BLaER1 treated with 17β-estradiol and CSF1 and Interleukin-3, amounts not matched to agents 10 nM and 100 nM (cell line): ENCODE results near the gene CPSF4L.

Source experiments
- H3K27ac ChIP-seq, 11 experiments: shearing (Covaris generic); formaldehyde crosslinking; 2 replicates each; pipeline ENCODE4 v1.8.1; 2022
- H3K27me3 ChIP-seq, 11 experiments: shearing (Covaris generic); formaldehyde crosslinking; 2 replicates each; pipeline ENCODE4 v1.8.1; 2022
- H3K36me3 ChIP-seq, 11 experiments: shearing (Covaris generic); formaldehyde crosslinking; 2 replicates each; pipeline ENCODE4 v1.8.1; 2022
- H3K4me1 ChIP-seq, 10 experiments: shearing (Covaris generic); formaldehyde crosslinking; 2 replicates each; pipeline ENCODE4 v1.8.1; 2022
- H3K4me2 ChIP-seq, 11 experiments: shearing (Covaris generic); formaldehyde crosslinking; 2 replicates each; pipeline ENCODE4 v1.8.1; 2022
- H3K4me3 ChIP-seq, 10 experiments: shearing (Covaris generic); formaldehyde crosslinking; 2 replicates each; pipeline ENCODE4 v1.8.1; 2022
- H3K9ac ChIP-seq, 11 experiments: shearing (Covaris generic); formaldehyde crosslinking; 2 replicates each; pipeline ENCODE4 v1.8.1; 2022
- H3K9me3 ChIP-seq, 11 experiments: shearing (Covaris generic); formaldehyde crosslinking; replicated peaks in 1 of 11; 2 replicates each; pipeline ENCODE4 v1.8.1; 2022
- H4K20me1 ChIP-seq, 11 experiments: shearing (Covaris generic); formaldehyde crosslinking; 2 replicates each; pipeline ENCODE4 v1.8.1; 2022
- Cebpa-rat ChIP-seq, 11 experiments: shearing (Covaris generic); IDR thresholded peaks; 2 replicates each; pipeline ENCODE4 v1.8.1; 2022

Gene CPSF4L

GRCh38 chr17:73285916-73286862 lies 24.5 kb upstream of the CPSF4L start:
- Histone ChIP-seq H3K9me3 (no peaks in the 10 kb centered on the region), H3K9ac (no peak overlapping the region), H3K4me1 (peaks cover 64 to 99% (median 78%) of the 10 kb centered on the region in 10 experiments), H3K36me3 (peaks cover 0 to 17% (median 10%) of the 10 kb centered on the region in 11 experiments; a peak in 13 of 22 replicates), H4K20me1 (peaks cover 0 to 41% (median 12%) of the 10 kb centered on the region in 11 experiments; a peak in 12 of 22 replicates), H3K4me3 (no peak overlapping the region), H3K27me3 (no peaks in the 10 kb centered on the region), H3K27ac (no peak overlapping the region), H3K4me2 (peak overlapping the region in 3 of 11 experiments; percentile 69 to 76 (median 73); a peak in 5 of 22 replicates)
- no peak for TF ChIP-seq Cebpa-rat (IDR thresholded peaks at IDR 0.05)

- Histone ChIP-seq H3K9me3 (no peaks in the 10 kb centered on the region), H4K20me1 (peaks cover 0 to 38% (median 12%) of the 10 kb centered on the region in 11 experiments; a peak in 11 of 22 replicates)
Measured at GRCh38 chr17:73285603-73285908, 23.9 kb upstream of the CPSF4L start.

GRCh38 chr17:73284906-73285602 lies 23.4 kb upstream of the CPSF4L start:
- no peaks in the 10 kb centered on the region for H3K27me3 ChIP-seq
- TF ChIP-seq Cebpa-rat (IDR thresholded peaks at IDR 0.05), result no peak
- no peak overlapping the region for H3K4me3 ChIP-seq
- H3K4me2 ChIP-seq, result peak overlapping the region; percentile 72 to 92 (median 81)
- H4K20me1 ChIP-seq, result peaks cover 0 to 38% (median 12%) of the 10 kb centered on the region in 11 experiments; a peak in 11 of 22 replicates
- H3K9ac ChIP-seq, result peak overlapping the region in 3 of 11 experiments; percentile 4 to 27 (median 18); a peak in 3 of 22 replicates
- H3K36me3 ChIP-seq, result peaks cover 0 to 17% (median 10%) of the 10 kb centered on the region in 11 experiments; a peak in 13 of 22 replicates
- H3K4me1 ChIP-seq, result peaks cover 55 to 88% (median 68%) of the 10 kb centered on the region in 10 experiments
- peak overlapping the region in 4 of 11 experiments; percentile 11 to 50 (median 20); a peak in 6 of 22 replicates for H3K27ac ChIP-seq
- H3K9me3 ChIP-seq, result no peaks in the 10 kb centered on the region

More at GRCh38 chr17:73285603-73285908, 23.9 kb upstream of the CPSF4L start:
- Histone ChIP-seq H3K27me3 (no peaks in the 10 kb centered on the region), H3K4me2 (peak overlapping the region in 3 of 11 experiments; percentile 80 to 92 (median 83); a peak in 6 of 22 replicates), H3K4me1 (peaks cover 60 to 93% (median 73%) of the 10 kb centered on the region in 10 experiments), H3K4me3 (no peak overlapping the region), H3K9ac (no peak overlapping the region), H3K36me3 (peaks cover 0 to 17% (median 10%) of the 10 kb centered on the region in 11 experiments; a peak in 13 of 22 replicates), H3K27ac (no peak overlapping the region)
- TF ChIP-seq Cebpa-rat (IDR thresholded peaks at IDR 0.05), result no peak

GRCh38 chr17:73284354-73284753 lies 22.7 kb upstream of the CPSF4L start:
- no peak for TF ChIP-seq Cebpa-rat (IDR thresholded peaks at IDR 0.05)
- peaks cover 0 to 38% (median 12%) of the 10 kb centered on the region in 11 experiments; a peak in 11 of 22 replicates for H4K20me1 ChIP-seq
- peak overlapping the region in 8 of 11 experiments; percentile 24 to 69 (median 53); a peak in 10 of 22 replicates for H3K27ac ChIP-seq
- H3K9ac ChIP-seq, result peak overlapping the region in 8 of 11 experiments; percentile 1 to 64 (median 43); a peak in 7 of 22 replicates
- H3K4me2 ChIP-seq, result peak overlapping the region; percentile 72 to 92 (median 81)
- no peaks in the 10 kb centered on the region for H3K27me3 ChIP-seq
- H3K36me3 ChIP-seq, result peaks cover 0 to 17% (median 10%) of the 10 kb centered on the region in 11 experiments; a peak in 13 of 22 replicates
- H3K4me3 ChIP-seq, result no peak overlapping the region
- no peaks in the 10 kb centered on the region for H3K9me3 ChIP-seq
- peaks cover 50 to 82% (median 62%) of the 10 kb centered on the region in 10 experiments for H3K4me1 ChIP-seq

- Histone ChIP-seq H3K4me3 (peak overlapping the region in 4 of 10 experiments; percentile 12 to 39 (median 26); a peak in 5 of 20 replicates), H3K4me1 (peaks cover 46 to 78% (median 58%) of the 10 kb centered on the region in 10 experiments), H4K20me1 (peaks cover 0 to 38% (median 12%) of the 10 kb centered on the region in 11 experiments; a peak in 11 of 22 replicates), H3K9ac (peak overlapping the region; percentile 22 to 68 (median 51); a peak in 18 of 22 replicates), H3K4me2 (peak overlapping the region; percentile 72 to 92 (median 81)), H3K27me3 (no peaks in the 10 kb centered on the region), H3K9me3 (no peaks in the 10 kb centered on the region), H3K27ac (peak overlapping the region in 10 of 11 experiments; percentile 24 to 70 (median 53); a peak in 20 of 22 replicates), H3K36me3 (peaks cover 0 to 17% (median 10%) of the 10 kb centered on the region in 11 experiments; a peak in 13 of 22 replicates)
- no peak for TF ChIP-seq Cebpa-rat (IDR thresholded peaks at IDR 0.05)
Measured at GRCh38 chr17:73283841-73284282, 22.2 kb upstream of the CPSF4L start.

- Histone ChIP-seq H3K9me3 (no peaks in the 10 kb centered on the region), H4K20me1 (peaks cover 0 to 38% (median 12%) of the 10 kb centered on the region in 11 experiments; a peak in 10 of 22 replicates), H3K27ac (peak overlapping the region in 10 of 11 experiments; percentile 24 to 70 (median 53); a peak in 20 of 22 replicates), H3K4me1 (peaks cover 48 to 78% (median 57%) of the 10 kb centered on the region in 10 experiments), H3K9ac (peak overlapping the region; percentile 22 to 68 (median 51); a peak in 17 of 22 replicates), H3K4me3 (peak overlapping the region in 4 of 10 experiments; percentile 12 to 39 (median 26); a peak in 6 of 20 replicates), H3K36me3 (peaks cover 0 to 17% (median 10%) of the 10 kb centered on the region in 11 experiments; a peak in 13 of 22 replicates), H3K4me2 (peak overlapping the region; percentile 72 to 92 (median 81)), H3K27me3 (no peaks in the 10 kb centered on the region)
- no peak for TF ChIP-seq Cebpa-rat (IDR thresholded peaks at IDR 0.05)
Measured at GRCh38 chr17:73283250-73283649, 21.6 kb upstream of the CPSF4L start.

GRCh38 chr17:73282629-73283028 lies 20.9 kb upstream of the CPSF4L start:
- Histone ChIP-seq H3K4me1 (peaks cover 48 to 72% (median 59%) of the 10 kb centered on the region in 10 experiments), H3K9ac (peak overlapping the region in 4 of 11 experiments; percentile 45 to 68 (median 54); a peak in 4 of 22 replicates), H3K4me3 (no peak overlapping the region), H3K9me3 (no peaks in the 10 kb centered on the region), H3K27ac (peak overlapping the region in 2 of 11 experiments; percentile 57 to 62; a peak in 6 of 22 replicates), H3K27me3 (no peaks in the 10 kb centered on the region), H4K20me1 (peaks cover 0 to 34% (median 7%) of the 10 kb centered on the region in 11 experiments; a peak in 10 of 22 replicates), H3K4me2 (peak overlapping the region; percentile 72 to 92 (median 81)), H3K36me3 (peaks cover 0 to 17% (median 10%) of the 10 kb centered on the region in 11 experiments; a peak in 13 of 22 replicates)
- TF ChIP-seq Cebpa-rat (IDR thresholded peaks at IDR 0.05), result no peak

GRCh38 chr17:73281928-73282327 lies 20.2 kb upstream of the CPSF4L start:
- Histone ChIP-seq H3K9ac (peak overlapping the region in 4 of 11 experiments; percentile 18 to 45 (median 32); a peak in 4 of 22 replicates), H3K4me3 (no peak overlapping the region), H3K9me3 (no peaks in the 10 kb centered on the region), H3K4me2 (peak overlapping the region in 10 of 11 experiments; percentile 10 to 92 (median 82); a peak in 19 of 22 replicates), H4K20me1 (peaks cover 0 to 27% (median under 1%) of the 10 kb centered on the region in 11 experiments; a peak in 8 of 22 replicates), H3K4me1 (peaks cover 41 to 65% (median 59%) of the 10 kb centered on the region in 10 experiments), H3K27ac (peak overlapping the region in 4 of 11 experiments; percentile 5 to 57 (median 19); a peak in 3 of 22 replicates), H3K27me3 (no peaks in the 10 kb centered on the region), H3K36me3 (peaks cover 0 to 17% (median 10%) of the 10 kb centered on the region in 11 experiments; a peak in 13 of 22 replicates)
- no peak for TF ChIP-seq Cebpa-rat (IDR thresholded peaks at IDR 0.05)
